ENCODE data around the gene FOXP1. TPM values are rescaled to one million over a fixed set of nuclear protein-coding genes. Genes with fewer than 3 reads are reported as not detected.

Gene FOXP1
- total RNA-seq, 1 donor from 2014 or later: 128 TPM

DNA sequence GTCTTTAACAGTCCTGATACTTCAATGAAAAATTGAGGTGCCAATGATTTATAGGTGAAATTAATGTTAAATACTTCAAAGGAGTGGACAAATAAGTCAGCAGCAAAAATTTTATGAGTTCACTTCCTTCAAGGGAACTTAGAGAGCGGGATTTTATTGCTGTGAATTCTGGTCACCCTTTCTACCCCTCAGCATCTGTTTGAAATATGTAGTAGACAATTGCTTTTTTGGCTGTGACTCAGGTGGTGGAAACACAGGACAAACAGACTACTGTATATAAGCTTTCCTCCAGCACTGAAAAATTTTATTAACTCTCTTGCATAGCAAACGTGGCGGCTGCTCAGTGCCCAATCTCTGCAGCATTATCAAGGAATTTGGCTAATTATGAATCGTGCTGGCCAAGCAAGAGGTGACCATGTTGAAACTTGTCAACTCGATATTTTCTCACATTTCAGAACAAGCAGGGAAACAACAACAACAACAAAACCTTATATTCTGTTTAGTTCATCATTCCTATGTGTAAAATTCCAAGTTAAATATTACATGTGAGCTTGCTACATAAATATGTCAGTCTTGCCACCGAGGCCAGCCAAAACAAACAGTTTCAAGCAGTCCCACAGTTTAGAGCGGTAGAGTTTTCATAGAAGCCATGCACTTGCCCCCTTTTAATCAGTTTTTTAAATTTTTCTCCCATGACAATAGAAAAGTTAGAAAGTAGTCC lies 420.2 kb downstream of the FOXP1 start:
- intact Hi-C loops (cut with DNase I): no loop called here
- peaks cover 9% of the 10 kb centered on the region for H3K4me1 ChIP-seq
- DNase-seq (ENCODE audit: extremely low spot score in 2 of 2): no peak
- no peak overlapping the region for H3K27ac ChIP-seq
- no peak overlapping the region for H3K4me3 ChIP-seq
- TF ChIP-seq POLR2A (IDR thresholded peaks at IDR 0.05): no peak
- no peak for TF ChIP-seq POLR2AphosphoS5 (IDR thresholded peaks at IDR 0.05; ENCODE audit: insufficient read depth in 1 of 2, low read depth in 1 of 2)
- TF ChIP-seq, protein P1, sequence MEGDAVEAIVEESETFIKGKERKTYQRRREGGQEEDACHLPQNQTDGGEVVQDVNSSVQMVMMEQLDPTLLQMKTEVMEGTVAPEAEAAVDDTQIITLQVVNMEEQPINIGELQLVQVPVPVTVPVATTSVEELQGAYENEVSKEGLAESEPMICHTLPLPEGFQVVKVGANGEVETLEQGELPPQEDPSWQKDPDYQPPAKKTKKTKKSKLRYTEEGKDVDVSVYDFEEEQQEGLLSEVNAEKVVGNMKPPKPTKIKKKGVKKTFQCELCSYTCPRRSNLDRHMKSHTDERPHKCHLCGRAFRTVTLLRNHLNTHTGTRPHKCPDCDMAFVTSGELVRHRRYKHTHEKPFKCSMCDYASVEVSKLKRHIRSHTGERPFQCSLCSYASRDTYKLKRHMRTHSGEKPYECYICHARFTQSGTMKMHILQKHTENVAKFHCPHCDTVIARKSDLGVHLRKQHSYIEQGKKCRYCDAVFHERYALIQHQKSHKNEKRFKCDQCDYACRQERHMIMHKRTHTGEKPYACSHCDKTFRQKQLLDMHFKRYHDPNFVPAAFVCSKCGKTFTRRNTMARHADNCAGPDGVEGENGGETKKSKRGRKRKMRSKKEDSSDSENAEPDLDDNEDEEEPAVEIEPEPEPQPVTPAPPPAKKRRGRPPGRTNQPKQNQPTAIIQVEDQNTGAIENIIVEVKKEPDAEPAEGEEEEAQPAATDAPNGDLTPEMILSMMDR (IDR thresholded peaks at IDR 0.05): no peak
- H3K9me3 ChIP-seq: no peaks in the 10 kb centered on the region
- H3K36me3 ChIP-seq: no peaks in the 10 kb centered on the region
- H3K27me3 ChIP-seq: no peaks in the 10 kb centered on the region

DNA sequence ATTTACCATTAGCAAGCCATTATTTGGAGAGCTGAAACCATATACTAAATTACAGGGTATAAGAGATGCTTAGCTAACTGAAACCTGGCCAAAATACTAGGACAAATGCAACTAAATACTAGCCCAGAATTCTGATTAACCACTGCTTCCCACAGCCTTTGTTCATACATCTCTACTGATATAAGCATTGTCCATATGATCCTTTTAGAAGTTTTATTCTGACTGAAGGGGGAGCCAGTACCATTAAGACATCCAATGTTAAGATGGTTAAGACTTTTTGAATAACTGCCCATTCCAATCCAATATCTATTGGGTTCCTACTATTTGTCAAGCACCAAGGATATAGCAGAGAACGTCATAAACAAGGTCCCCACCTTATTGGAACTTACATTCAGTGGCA lies 421.3 kb downstream of the FOXP1 start:
- Histone ChIP-seq H3K4me1 (peaks cover 9% of the 10 kb centered on the region), H3K36me3 (no peaks in the 10 kb centered on the region), H3K9me3 (no peaks in the 10 kb centered on the region), H3K27me3 (no peaks in the 10 kb centered on the region), H3K4me3 (no peak overlapping the region), H3K27ac (no peak overlapping the region)
- no peak for DNase-seq (ENCODE audit: extremely low spot score in 2 of 2)
- intact Hi-C loops (cut with DNase I): no loop called here
- TF ChIP-seq, protein P1 (IDR thresholded peaks at IDR 0.05): no peak
- no peak for TF ChIP-seq POLR2AphosphoS5 (IDR thresholded peaks at IDR 0.05; ENCODE audit: insufficient read depth in 1 of 2, low read depth in 1 of 2)
- no peak for TF ChIP-seq POLR2A (IDR thresholded peaks at IDR 0.05)

DNA sequence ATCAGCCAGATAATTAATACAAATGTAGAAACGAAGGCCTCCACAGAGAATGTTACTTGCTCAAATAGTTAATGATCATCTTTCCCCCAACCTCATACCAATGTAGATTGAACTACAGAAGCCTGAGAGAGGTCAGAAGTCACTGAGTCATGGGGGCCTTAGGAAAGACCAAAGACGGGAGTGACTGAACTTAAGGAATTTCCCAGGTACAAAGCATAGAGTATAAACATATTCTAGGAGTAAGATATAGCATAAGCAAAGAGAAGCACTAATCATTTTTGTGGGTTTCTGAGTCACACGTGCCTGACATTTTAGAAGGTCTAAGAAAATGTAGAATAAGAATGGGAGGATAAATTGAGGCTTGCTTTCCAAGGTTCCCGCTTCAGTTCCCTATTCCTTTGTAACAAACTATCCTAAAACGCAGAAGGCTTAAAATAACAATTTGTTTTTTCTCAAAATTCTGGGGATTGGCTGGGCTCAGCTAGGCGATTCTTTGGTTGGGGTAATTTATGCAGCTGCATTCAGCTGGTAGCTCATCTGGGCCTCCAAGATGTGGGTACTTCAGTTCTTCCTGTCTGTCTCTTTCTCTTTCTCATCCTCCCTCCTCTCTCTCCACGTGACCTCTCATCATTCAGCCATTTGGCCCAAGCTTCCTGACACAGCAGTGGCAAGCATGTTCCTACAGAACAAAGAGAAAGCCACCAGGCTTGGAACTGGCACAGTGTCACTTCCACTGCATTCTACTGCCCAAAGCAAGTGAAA lies 422.6 kb downstream of the FOXP1 start:
- Histone ChIP-seq H3K4me1 (peaks cover 9% of the 10 kb centered on the region), H3K36me3 (no peaks in the 10 kb centered on the region), H3K4me3 (no peak overlapping the region), H3K9me3 (no peaks in the 10 kb centered on the region), H3K27ac (no peak overlapping the region), H3K27me3 (no peaks in the 10 kb centered on the region)
- intact Hi-C loops (cut with DNase I): no loop called here
- no peak for DNase-seq (ENCODE audit: extremely low spot score in 2 of 2)
- TF ChIP-seq POLR2A (IDR thresholded peaks at IDR 0.05) (no peak), POLR2AphosphoS5 (IDR thresholded peaks at IDR 0.05; ENCODE audit: insufficient read depth in 1 of 2, low read depth in 1 of 2) (no peak)
- TF ChIP-seq, protein P1 (IDR thresholded peaks at IDR 0.05): no peak

DNA sequence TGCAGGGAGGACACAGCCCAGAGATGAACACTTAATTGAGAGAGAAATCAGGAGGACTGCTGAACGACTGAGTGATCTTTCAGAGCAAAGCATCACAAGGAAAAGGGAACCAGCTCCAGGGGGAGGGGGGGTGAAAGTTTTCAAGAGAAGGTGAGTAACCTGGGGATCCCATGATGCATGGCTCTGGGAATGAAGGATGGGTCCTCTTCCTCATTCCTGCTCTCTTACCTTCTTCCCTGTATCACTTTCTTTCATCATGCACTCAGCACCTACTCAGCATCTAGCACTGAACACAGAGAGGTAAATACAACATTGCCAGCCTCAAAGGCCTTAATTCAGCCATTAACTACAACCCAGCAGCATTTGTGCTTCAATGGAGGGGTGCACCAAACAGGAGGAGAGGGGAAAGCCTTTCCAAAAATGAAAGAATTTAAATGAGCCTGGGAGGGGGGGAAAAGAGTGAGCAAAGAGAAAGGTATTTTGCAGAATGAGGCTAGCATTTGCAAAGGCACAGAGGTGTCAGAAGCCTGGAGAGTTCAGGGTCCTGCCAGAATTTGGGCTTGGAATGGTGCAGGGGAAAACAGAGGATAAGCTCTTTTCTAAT lies 427.4 kb downstream of the FOXP1 start:
- Histone ChIP-seq H3K9me3 (no peaks in the 10 kb centered on the region), H3K27ac (no peak overlapping the region), H3K27me3 (no peaks in the 10 kb centered on the region), H3K4me1 (no peaks in the 10 kb centered on the region), H3K36me3 (no peaks in the 10 kb centered on the region), H3K4me3 (no peak overlapping the region)
- TF ChIP-seq POLR2AphosphoS5 (IDR thresholded peaks at IDR 0.05; ENCODE audit: insufficient read depth in 1 of 2, low read depth in 1 of 2) (no peak), POLR2A (IDR thresholded peaks at IDR 0.05) (no peak)
- TF ChIP-seq, protein P1 (IDR thresholded peaks at IDR 0.05): no peak
- no peak for DNase-seq (ENCODE audit: extremely low spot score in 2 of 2)
- intact Hi-C loops (cut with DNase I): no loop called here
